ENCODE data around the gene ELFN1.

ELFN1 gene

GRCh38 chr7:1669954-1670893, at the start of gene ELFN1:
Gene ELFN1, plus strand, starts transcription at chr7:1670277. Its CDS starts 74,320 bp downstream, at chr7:1744597.
- DNase-seq (ENCODE audit: low spot score), result no peak

- DNase-seq (ENCODE audit: low spot score), result no peak
Observed at GRCh38 chr7:1620835-1621234, 49.2 kb upstream of the ELFN1 start.

GRCh38 chr7:1621718-1622117, 48.4 kb upstream of the ELFN1 start:
- DNase-seq (ENCODE audit: low spot score), result no peak

- DNase-seq (ENCODE audit: low spot score), result no peak
Observed at GRCh38 chr7:1622441-1622840, 47.6 kb upstream of the ELFN1 start.

- DNase-seq (ENCODE audit: low spot score), result no peak
Observed at GRCh38 chr7:1623810-1624209, 46.3 kb upstream of the ELFN1 start.

GRCh38 chr7:1624999-1625927, 44.8 kb upstream of the ELFN1 start:
- DNase-seq (ENCODE audit: low spot score), result no peak

- DNase-seq (ENCODE audit: low spot score), result no peak
Observed at GRCh38 chr7:1626769-1627168, 43.3 kb upstream of the ELFN1 start.

GRCh38 chr7:1630700-1631336, 39.3 kb upstream of the ELFN1 start:
- DNase-seq (ENCODE audit: low spot score), result no peak

- DNase-seq (ENCODE audit: low spot score), result no peak
Observed at GRCh38 chr7:1631678-1632077, 38.4 kb upstream of the ELFN1 start.

GRCh38 chr7:1632506-1632905, 37.6 kb upstream of the ELFN1 start:
- DNase-seq (ENCODE audit: low spot score), result no peak

GRCh38 chr7:1632916-1633785, 36.9 kb upstream of the ELFN1 start:
- DNase-seq (ENCODE audit: low spot score), result no peak

GRCh38 chr7:1635401-1635800, 34.7 kb upstream of the ELFN1 start:
- no peak for DNase-seq (ENCODE audit: low spot score)

- DNase-seq (ENCODE audit: low spot score), result no peak
Observed at GRCh38 chr7:1637155-1637554, 32.9 kb upstream of the ELFN1 start.

- DNase-seq (ENCODE audit: low spot score), result no peak
Observed at GRCh38 chr7:1638215-1638661, 31.8 kb upstream of the ELFN1 start.

- DNase-seq (ENCODE audit: low spot score), result no peak
Observed at GRCh38 chr7:1639071-1639470, 31.0 kb upstream of the ELFN1 start.

GRCh38 chr7:1639532-1640175, 30.4 kb upstream of the ELFN1 start:
- DNase-seq (ENCODE audit: low spot score), result no peak

GRCh38 chr7:1640376-1641172, 29.5 kb upstream of the ELFN1 start:
- DNase-seq (ENCODE audit: low spot score), result no peak

GRCh38 chr7:1641173-1641572, 28.9 kb upstream of the ELFN1 start:
- DNase-seq (ENCODE audit: low spot score), result no peak

- no peak for DNase-seq (ENCODE audit: low spot score)
Observed at GRCh38 chr7:1641661-1642260, 28.3 kb upstream of the ELFN1 start.

Measured in putamen (tissue), 1 donor.